ENCODE measurements around the gene PDCL2. TPM values are rescaled to one million over a fixed set of nuclear protein-coding genes. Genes with fewer than 3 reads are reported as not detected.

The PDCL2 gene
- total and polyA plus RNA-seq, 2 donors (not counting 1 experiment from before 2014, with no cell fraction given), result not detected

DNA sequence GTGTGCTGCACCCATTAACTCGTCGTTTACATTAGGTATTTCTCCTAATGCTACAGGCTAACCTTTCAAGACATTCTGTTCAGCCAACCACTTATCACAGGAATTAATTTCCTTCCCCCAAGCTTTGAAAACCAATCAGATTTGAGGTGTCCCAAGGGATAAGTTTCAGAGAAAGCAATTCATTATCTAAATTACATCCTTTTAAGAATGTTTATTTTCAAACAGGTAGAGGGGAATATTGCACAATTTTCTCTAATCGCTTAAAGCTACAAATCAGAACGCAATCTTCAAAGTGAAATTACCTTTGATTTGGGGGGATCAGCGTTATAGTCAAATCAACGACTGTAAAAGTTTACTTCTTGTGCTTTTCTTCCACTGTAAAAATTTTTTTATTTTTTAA, 46.9 kb downstream of the PDCL2 start:
- ATAC-seq (ENCODE audit: low read depth) (no peak), DNase-seq (peak; percentile 21)
- Mint-ChIP-seq H3K4me1 (peaks cover 31% of the 10 kb centered on the region), H3K27me3 (no peaks in the 10 kb centered on the region), H3K4me3 (peak overlapping the region; percentile 97), H3K27ac (peak overlapping the region; percentile 61), H3K9me3 (ENCODE audit: insufficient read depth) (no peaks in the 10 kb centered on the region)
- 10% methylated on average over 2 of the region's 6 CpGs for WGBS (ENCODE audit: insufficient coverage)
- peaks cover 6 to 9% of the 10 kb centered on the region in 2 donors for H3K4me1 ChIP-seq (ENCODE audit: control insufficient read depth in 2 of 2, insufficient read depth in 2 of 2, low read length in 2 of 2)
- no peak for TF ChIP-seq EZH2 (IDR thresholded peaks at IDR 0.05; ENCODE audit: borderline replicate concordance, insufficient read depth, low read depth, low read length, poor library complexity, severe bottlenecking)
- TF ChIP-seq CTCF (IDR thresholded peaks at IDR 0.05), result no peak
- peaks cover 28% of the 10 kb centered on the region for H3K79me2 ChIP-seq (ENCODE audit: control insufficient read depth, insufficient read depth, low read length)
- peak overlapping the region in 1 of 2 donors; percentile 84 for H3K27ac ChIP-seq (ENCODE audit: low read length in 2 of 2)
- POLR2A ChIA-PET, result no interaction called here
- H3K4me3 ChIP-seq (ENCODE audit: control extremely low read depth in 1 of 5, extremely low read depth in 1 of 5, insufficient read depth in 1 of 5, low read depth in 2 of 5, low read length in 4 of 5), result peak overlapping the region; percentile 57 to 95 (median 79)
- intact Hi-C loops (cut with micrococcal nuclease), result loop anchor here (1.0 to 10.0 kb wide), 3 partner anchors 17 to 1362 kb away; partner anchors contain the start of genes REST and SRP72
- H3K27me3 ChIP-seq (replicated peaks in 1 of 4; ENCODE audit: control extremely low read depth in 1 of 4, control insufficient read depth in 3 of 4, insufficient read depth in 4 of 4, low read length in 3 of 4), result no peaks in the 10 kb centered on the region
- peak overlapping the region; percentile 95 for H3K4me2 ChIP-seq (replicated peaks; ENCODE audit: low read depth, low read length, poor library complexity, severe bottlenecking)
- H3K9ac ChIP-seq (ENCODE audit: low read length), result peak overlapping the region; percentile 85
- no peaks in the 10 kb centered on the region for H3K36me3 ChIP-seq (replicated peaks in 1 of 2; ENCODE audit: control extremely low read depth in 1 of 2, control insufficient read depth in 1 of 2, extremely low read depth in 1 of 2, insufficient read depth in 2 of 2, low read length in 1 of 2)
- H2AFZ ChIP-seq (ENCODE audit: insufficient read depth, low read depth, low read length, poor library complexity, severe bottlenecking), result peak overlapping the region; percentile 97
- CTCF ChIA-PET, result interaction anchor here (0.7 to 2.3 kb wide), 8 partner anchors 9 to 307 kb away, joined by 3 to 7 read pairs (median 3); partner anchors contain the start of gene SRD5A3
- H4K20me1 ChIP-seq (ENCODE audit: control insufficient read depth, insufficient read depth, low read length, poor library complexity, severe bottlenecking), result peaks cover 5% of the 10 kb centered on the region
- no peaks in the 10 kb centered on the region for H3K9me3 ChIP-seq (ENCODE audit: control extremely low read depth in 1 of 3, control insufficient read depth in 2 of 3, insufficient read depth in 1 of 3, low read length in 2 of 3)

- H3K79me2 ChIP-seq (ENCODE audit: control insufficient read depth, insufficient read depth, low read length), result peaks cover 34% of the 10 kb centered on the region
- H3K9me3 Mint-ChIP-seq (ENCODE audit: insufficient read depth), result no peaks in the 10 kb centered on the region
- H2AFZ ChIP-seq (ENCODE audit: insufficient read depth, low read depth, low read length, poor library complexity, severe bottlenecking), result peak overlapping the region; percentile 21
- H3K27me3 Mint-ChIP-seq, result no peaks in the 10 kb centered on the region
- ChIA-PET POLR2A (no interaction called here), CTCF (interaction anchor here (0.6 to 1.0 kb wide), 5 partner anchors 8 to 93 kb away, joined by 3 to 6 read pairs (median 4); no protein-coding TSS in a partner anchor)
- H3K27ac Mint-ChIP-seq, result no peak overlapping the region
- no peak for TF ChIP-seq EZH2 (IDR thresholded peaks at IDR 0.05; ENCODE audit: borderline replicate concordance, insufficient read depth, low read depth, low read length, poor library complexity, severe bottlenecking)
- peak; percentile 43 for TF ChIP-seq CTCF (IDR thresholded peaks at IDR 0.05)
- intact Hi-C loops (cut with micrococcal nuclease), result loop anchor here (5.0 to 10.0 kb wide), 2 partner anchors 323 to 921 kb away; partner anchors contain the start of gene SRP72
- H3K36me3 ChIP-seq (replicated peaks in 1 of 2; ENCODE audit: control extremely low read depth in 1 of 2, control insufficient read depth in 1 of 2, extremely low read depth in 1 of 2, insufficient read depth in 2 of 2, low read length in 1 of 2), result no peaks in the 10 kb centered on the region
- H3K9me3 ChIP-seq (ENCODE audit: control extremely low read depth in 1 of 3, control insufficient read depth in 2 of 3, insufficient read depth in 1 of 3, low read length in 2 of 3), result no peaks in the 10 kb centered on the region
- no peak overlapping the region for H3K4me3 Mint-ChIP-seq
- H3K9ac ChIP-seq (ENCODE audit: low read length), result no peak overlapping the region
- ATAC-seq (ENCODE audit: low read depth) (no peak), DNase-seq (peak; percentile 43)
- H3K27ac ChIP-seq (ENCODE audit: low read length in 2 of 2), result peak overlapping the region in 1 of 2 donors; percentile 39
- H3K4me1 ChIP-seq (ENCODE audit: control insufficient read depth in 2 of 2, insufficient read depth in 2 of 2, low read length in 2 of 2), result peaks cover 6 to 9% of the 10 kb centered on the region in 2 donors
- peaks cover 31% of the 10 kb centered on the region for H3K4me1 Mint-ChIP-seq
- no peak overlapping the region for H3K4me3 ChIP-seq (ENCODE audit: control extremely low read depth in 1 of 5, extremely low read depth in 1 of 5, insufficient read depth in 1 of 5, low read depth in 2 of 5, low read length in 4 of 5)
- H3K27me3 ChIP-seq (replicated peaks in 1 of 4; ENCODE audit: control extremely low read depth in 1 of 4, control insufficient read depth in 3 of 4, insufficient read depth in 4 of 4, low read length in 3 of 4), result no peaks in the 10 kb centered on the region
- peaks cover 5% of the 10 kb centered on the region for H4K20me1 ChIP-seq (ENCODE audit: control insufficient read depth, insufficient read depth, low read length, poor library complexity, severe bottlenecking)
- H3K4me2 ChIP-seq (replicated peaks; ENCODE audit: low read depth, low read length, poor library complexity, severe bottlenecking), result no peak overlapping the region
These were observed 48.2 kb downstream of the PDCL2 start for GRCh38 chr4:55543858-55544257.
